GM12878 (cell line): ENCODE results near the gene SLC1A1. TPM values are rescaled to one million over a fixed set of nuclear protein-coding genes. Genes with fewer than 3 reads are reported as not detected.
A peak's percentile ranks its signal among the peaks of the same experiment; 100 is the strongest.

ENCODE experiments used
- ATAC-seq: fragments of 200-7000 bp; cut with Tn5 transposase; 3 replicates; pipeline ENCODE4 v1.9.1; 2020; ENCODE audit warnings: mild to moderate bottlenecking, moderate library complexity
- BruUV-seq: library from RNA; stranded (reverse); fragments of 400-500 nt; replicated peaks from 2 replicates; lab custom pipeline; 2021; lab: Mats Ljungman, UMichigan
- CTCF ChIA-PET: fragments of 300-600 bp; sonication (Branson Sonifier 250); formaldehyde crosslinking; extraction: SDS; loops from one replicate; lab custom pipeline; 2021; ENCODE audit warnings: inconsistent platforms; lab: Yijun Ruan, JAX
- POLR2A ChIA-PET: fragments of 350-600 bp; formaldehyde crosslinking; extraction: SDS; loops from one replicate; lab custom pipeline; 2021; ENCODE audit warnings: inconsistent platforms; lab: Charles Lee
- RAD21 ChIA-PET: fragments of 300-600 bp; sonication (Branson Sonifier 250); formaldehyde crosslinking; loops from one replicate; lab custom pipeline; 2023; ENCODE audit warnings: antibody characterized with exemption; ENCODE audit not compliant: unreplicated experiment; lab: Charles Lee
- SMC1A ChIA-PET: fragments of 300-600 bp; sonication (Branson Sonifier 250); formaldehyde crosslinking; loops from one replicate; lab custom pipeline; 2023; ENCODE audit not compliant: unreplicated experiment, uncharacterized antibody; lab: Charles Lee
- DNase-seq: peaks from one replicate; pipeline ENCODE4 v3.0.0-alpha.2; 2011; ENCODE audit warnings: low read depth, low spot score
- FAIRE-seq: peaks from 3 replicates; lab custom pipeline; 2011; peaks lifted over from hg19 to GRCh38; lab: Jason Lieb, UNC
- H2AFZ ChIP-seq: 2 replicates; pipeline ENCODE4 v1.6.0; 2011; ENCODE audit warnings: low read depth, low read length, control low read depth; ENCODE audit not compliant: control insufficient read depth
- H3K27ac ChIP-seq: 2 replicates; pipeline ENCODE4 v1.5.1; 2011; ENCODE audit warnings: control low read depth; ENCODE audit not compliant: control insufficient read depth, insufficient read depth
- H3K27me3 ChIP-seq, 2 experiments: replicated peaks in 1 of 2; 2 replicates each; pipeline versions ENCODE4 v1.6.0 to v1.6.1; 2011; ENCODE audit warnings: low read length in 1 of 2; ENCODE audit not compliant: control insufficient read depth in 2 of 2, insufficient read depth in 2 of 2
- H3K36me3 ChIP-seq, 2 experiments: 2 replicates each; pipeline ENCODE4 v1.5.1; 2011; ENCODE audit warnings: low read length in 1 of 2; ENCODE audit not compliant: control insufficient read depth in 2 of 2, insufficient read depth in 2 of 2
- H3K4me1 ChIP-seq: 2 replicates; pipeline ENCODE4 v1.6.1; 2011; ENCODE audit warnings: mild to moderate bottlenecking, low read length, moderate library complexity, mixed read lengths; ENCODE audit not compliant: control insufficient read depth, insufficient read depth
- H3K4me2 ChIP-seq: 2 replicates; pipeline ENCODE4 v1.6.0; 2011; ENCODE audit warnings: control low read depth; ENCODE audit not compliant: control insufficient read depth, insufficient read depth
- H3K4me3 ChIP-seq: fragments of 200-600 bp; sonication (generic); 2 replicates; pipeline ENCODE4 v1.5.1; 2016
- H3K79me2 ChIP-seq: 2 replicates; pipeline ENCODE4 v1.6.0; 2011; ENCODE audit warnings: low read length; ENCODE audit not compliant: control insufficient read depth, insufficient read depth
- H3K9ac ChIP-seq: 2 replicates; pipeline ENCODE4 v1.8.0; 2011; ENCODE audit warnings: low read length, control low read depth, mixed read lengths; ENCODE audit not compliant: control insufficient read depth, insufficient read depth
- H3K9me3 ChIP-seq: replicated peaks from 3 replicates; pipeline ENCODE4 v1.5.1; 2011; ENCODE audit warnings: mild to moderate bottlenecking, low read length; ENCODE audit not compliant: control insufficient read depth, insufficient read depth
- H4K20me1 ChIP-seq: 2 replicates; pipeline ENCODE4 v1.6.0; 2011; ENCODE audit not compliant: control insufficient read depth, insufficient read depth
- DPF2 ChIP-seq: fragments of 450-650 bp; IDR thresholded peaks from 2 replicates; pipeline ENCODE4 v1.6.1; 2017; ENCODE audit warnings: mild to moderate bottlenecking
- GABPA ChIP-seq: IDR thresholded peaks from 2 replicates; pipeline ENCODE4 v1.6.1; 2014; ENCODE audit warnings: antibody characterized with exemption, low read depth, mild to moderate bottlenecking, inconsistent platforms
- HCFC1 ChIP-seq: fragments of 150-350 bp; IDR thresholded peaks from 2 replicates; pipeline ENCODE4 v1.6.1; 2014; ENCODE audit warnings: low read length
- IKZF2 ChIP-seq, 2 experiments: fragments of 450-650 bp; IDR thresholded peaks; 2 replicates each; pipeline ENCODE4 v1.6.1; 2017; ENCODE audit warnings: mild to moderate bottlenecking in 2 of 2, moderate library complexity in 2 of 2
- MYC ChIP-seq: IDR thresholded peaks from 2 replicates; pipeline ENCODE4 v1.6.1; 2011; ENCODE audit warnings: mild to moderate bottlenecking, low read length, moderate library complexity, inconsistent platforms; ENCODE audit not compliant: insufficient read depth, insufficient replicate concordance, insufficient read length, severe bottlenecking
- NFIC ChIP-seq: IDR thresholded peaks from 2 replicates; pipeline ENCODE4 v1.6.1; 2012; ENCODE audit warnings: low read depth, mild to moderate bottlenecking, inconsistent platforms, low read length, moderate library complexity
- POU2F2 ChIP-seq: IDR thresholded peaks from 3 replicates; pipeline ENCODE4 v1.6.1; 2011; ENCODE audit warnings: low read depth, mild to moderate bottlenecking, low read length, borderline replicate concordance
- SMARCA5 ChIP-seq: fragments of 450-650 bp; IDR thresholded peaks from 2 replicates; pipeline ENCODE4 v1.6.1; 2017; ENCODE audit warnings: mild to moderate bottlenecking
- SUZ12 ChIP-seq: fragments of 200-600 bp; sonication (generic); IDR thresholded peaks from one replicate; pipeline ENCODE4 v1.6.1; 2018; ENCODE audit warnings: antibody characterized with exemption, mild to moderate bottlenecking; ENCODE audit not compliant: unreplicated experiment
- ZNF217 ChIP-seq: fragments of 450-650 bp; IDR thresholded peaks from 2 replicates; pipeline ENCODE4 v1.6.1; 2017; ENCODE audit warnings: antibody characterized with exemption, mild to moderate bottlenecking
- WGBS: methylation state at CpG from one replicate; pipeline ENCODE4 v1.1.6; 2016; ENCODE audit warnings: low lambda C conversion rate; ENCODE audit not compliant: insufficient replicate concordance, insufficient coverage; ENCODE audit errors: missing lambda C conversion rate; 5-methylcytosine and 5-hydroxymethylcytosine counted together
- in situ Hi-C: fragments of 300-500 bp; cut with MboI; formaldehyde crosslinking; loops from 9 replicates; pipeline ENCODE4 v1.14.3; 2018; ENCODE audit warnings: mixed read lengths
- intact Hi-C: fragments of 100-400 bp; cut with micrococcal nuclease; formaldehyde crosslinking; loops from one replicate; pipeline ENCODE4 v1.14.2; 2022; ENCODE audit not compliant: unreplicated experiment
- polyA plus RNA-seq, 11 experiments: library from polyadenylated mRNA; depleted of rRNA in 4 of 11; unstranded in 6 of 11; stranded (reverse) in 5 of 11; fragments of >200 nt; fragmentation: Nextera tagmentation in 4 of 11; fragmentation: Illumina TruSeq in 1 of 11; extraction: Ambion mirVana in 4 of 11; extraction: Trizol in 1 of 11; gene quantifications; 1 replicate in 1 of 11; 2 replicates in 10 of 11; pipeline versions ENCODE4 v1.2.1 to v1.2.3, GENCODE V29; 2011 to 2016; ENCODE audit warnings: inconsistent platforms in 2 of 11, missing spikeins in 2 of 11, low read depth in 1 of 11
- total RNA-seq, 4 experiments: library from RNA; depleted of rRNA in 3 of 4; stranded (reverse); fragments of >200 nt in 3 of 4; fragmentation: Illumina TruSeq in 1 of 4; extraction: Trizol in 1 of 4; gene quantifications; 2 replicates each; pipeline versions ENCODE4 v1.2.1 to v1.2.3, GENCODE V29; 2013 to 2021
- TF ChIP-seq, protein P1 (sequence below): IDR thresholded peaks from 2 replicates; pipeline ENCODE4 v1.6.1; 2012; ENCODE audit warnings: low read depth, low read length, improper control_type of control experiment
- TF ChIP-seq, protein P2 (sequence below): fragments of 450-650 bp; IDR thresholded peaks from 2 replicates; pipeline ENCODE4 v1.6.1; 2017; ENCODE audit warnings: mild to moderate bottlenecking, moderate library complexity
- TF ChIP-seq, protein P3 (sequence below): IDR thresholded peaks from 2 replicates; pipeline ENCODE4 v1.6.1; 2012; ENCODE audit warnings: low read length, inconsistent platforms

The SLC1A1 gene
- total and polyA plus RNA-seq, 10 of the 15 experiments (the other 5 are each of a cell fraction or from before 2014, with no cell fraction given): 4.2 to 24.9 (median 18.3) TPM

DNA sequence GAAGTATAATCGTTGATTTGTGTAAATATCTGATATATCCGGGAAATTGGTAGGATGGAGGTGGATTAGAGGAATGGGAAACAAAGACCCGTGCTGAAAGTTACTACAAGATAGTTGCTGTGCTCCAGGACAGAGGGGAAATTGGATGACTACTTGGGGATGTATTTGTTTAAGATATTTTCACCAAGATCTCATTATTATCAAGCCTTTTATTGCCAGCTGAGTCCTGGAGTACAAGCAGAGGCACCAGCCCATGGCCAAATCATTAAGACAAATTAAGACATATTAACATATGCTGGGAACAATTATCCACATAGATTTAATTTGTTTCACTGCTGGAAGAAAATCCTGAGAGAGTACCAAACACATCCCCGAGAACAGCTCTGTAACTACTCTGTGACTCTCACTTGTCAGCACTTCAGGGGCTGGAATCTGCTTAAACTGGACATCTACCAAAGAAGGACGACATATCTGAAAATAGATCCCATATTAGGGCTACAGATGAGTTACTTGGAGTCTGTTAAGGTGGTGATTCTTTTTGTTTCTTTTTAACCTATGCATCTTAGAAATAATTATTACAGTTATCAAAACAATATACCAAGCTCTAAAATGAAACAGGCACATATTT, 68.2 kb downstream of the SLC1A1 start (continued):
- TF ChIP-seq HCFC1 (no peak), ZNF217 (no peak), IKZF2 (IDR thresholded peaks at IDR 0.05) (no peak)
- TF ChIP-seq, protein P1, sequence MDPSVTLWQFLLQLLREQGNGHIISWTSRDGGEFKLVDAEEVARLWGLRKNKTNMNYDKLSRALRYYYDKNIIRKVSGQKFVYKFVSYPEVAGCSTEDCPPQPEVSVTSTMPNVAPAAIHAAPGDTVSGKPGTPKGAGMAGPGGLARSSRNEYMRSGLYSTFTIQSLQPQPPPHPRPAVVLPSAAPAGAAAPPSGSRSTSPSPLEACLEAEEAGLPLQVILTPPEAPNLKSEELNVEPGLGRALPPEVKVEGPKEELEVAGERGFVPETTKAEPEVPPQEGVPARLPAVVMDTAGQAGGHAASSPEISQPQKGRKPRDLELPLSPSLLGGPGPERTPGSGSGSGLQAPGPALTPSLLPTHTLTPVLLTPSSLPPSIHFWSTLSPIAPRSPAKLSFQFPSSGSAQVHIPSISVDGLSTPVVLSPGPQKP: no peak

DNA sequence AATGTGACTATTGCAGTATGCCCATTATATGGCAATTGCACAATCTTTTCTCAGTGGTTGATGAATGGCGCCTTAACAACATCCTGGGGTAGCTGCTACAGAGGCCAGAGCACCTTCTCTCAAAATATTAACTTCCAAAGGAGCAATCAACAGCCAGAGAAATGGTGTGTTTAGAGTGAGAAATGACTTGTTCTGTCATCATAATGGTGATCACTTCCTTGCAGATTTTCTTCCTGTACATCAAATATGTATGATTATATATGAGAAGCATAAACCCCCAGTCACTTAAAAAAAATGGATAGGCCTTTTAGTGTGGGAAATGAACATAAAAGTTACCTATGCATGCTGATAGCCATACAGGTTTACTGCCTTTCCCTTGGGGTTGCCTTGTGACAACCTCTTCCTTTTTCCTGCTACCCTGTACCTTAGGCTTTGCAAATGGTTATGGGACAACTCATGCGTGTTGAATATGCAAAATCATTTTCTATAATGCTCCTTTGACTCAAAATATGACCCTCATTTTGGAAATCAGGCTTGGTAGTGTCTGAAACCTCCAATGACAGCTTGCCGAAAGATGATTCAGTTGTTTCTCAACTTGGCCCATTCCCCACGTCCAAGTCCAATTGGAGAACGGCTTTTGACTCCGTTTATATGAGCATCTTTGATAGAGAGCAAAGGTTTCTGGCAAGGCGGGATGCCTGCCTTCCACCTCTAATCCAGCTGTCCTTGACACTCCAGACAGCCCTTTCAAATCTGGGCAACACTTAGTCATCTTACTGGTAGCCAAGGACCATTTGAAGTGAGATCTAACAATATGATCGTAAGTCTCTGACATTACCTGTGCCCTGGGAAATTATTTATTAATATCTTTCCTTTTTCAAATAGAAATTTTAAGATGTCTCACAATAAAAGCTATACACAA, 69.3 kb downstream of the SLC1A1 start:
- peaks cover 15% of the 10 kb centered on the region for H3K4me1 ChIP-seq
- in situ Hi-C loops: no loop called here
- DNase-seq: peak; percentile 69
- intact Hi-C loops: loop anchor here (2.0 kb wide), 1 partner anchor 67 kb away; no protein-coding TSS in a partner anchor
- peak overlapping the region; percentile 62 for H2AFZ ChIP-seq
- peak overlapping the region; percentile 61 for H3K4me2 ChIP-seq
- peak; percentile 93 for FAIRE-seq
- ChIA-PET SMC1A (interaction anchor here (0.9 to 3.6 kb wide), 5 partner anchors 8 to 137 kb away, joined by 3 to 21 read pairs (median 5); no protein-coding TSS in a partner anchor), RAD21 (interaction anchor here (1.2 kb wide), 1 partner anchor 67 kb away, joined by 4 read pairs; no protein-coding TSS in a partner anchor), POLR2A (interaction anchor here (0.6 kb wide), 1 partner anchor 186 kb away, joined by 4 read pairs; no protein-coding TSS in a partner anchor), CTCF (interaction anchor here (1.0 to 2.5 kb wide), 6 partner anchors 10 to 189 kb away, joined by 3 to 9 read pairs (median 3); no protein-coding TSS in a partner anchor)
- H3K4me3 ChIP-seq: no peak overlapping the region
- WGBS: 11% methylated on average over 8 of the region's 8 CpGs
- H4K20me1 ChIP-seq: no peaks in the 10 kb centered on the region
- H3K9me3 ChIP-seq: no peaks in the 10 kb centered on the region
- no peaks in the 10 kb centered on the region for H3K27me3 ChIP-seq
- peak overlapping the region; percentile 81 for H3K27ac ChIP-seq
- BruUV-seq: no TSS peak
- H3K79me2 ChIP-seq: no peaks in the 10 kb centered on the region
- H3K36me3 ChIP-seq: peaks cover 0 to 2% of the 10 kb centered on the region in 2 experiments; a peak in 2 of 4 replicates
- peak; percentile 93 for ATAC-seq
- no peak overlapping the region for H3K9ac ChIP-seq
- TF ChIP-seq DPF2 (0 out of 2 replicates have a peak, but pooled peaks have one; percentile 12), NFIC (peak; percentile 79), SUZ12 (no peak), POU2F2 (peak; percentile 95), SMARCA5 (no peak), MYC (no peak), GABPA (0 out of 2 replicates have a peak, but pooled peaks have one; percentile 14)
- TF ChIP-seq, protein P2, sequence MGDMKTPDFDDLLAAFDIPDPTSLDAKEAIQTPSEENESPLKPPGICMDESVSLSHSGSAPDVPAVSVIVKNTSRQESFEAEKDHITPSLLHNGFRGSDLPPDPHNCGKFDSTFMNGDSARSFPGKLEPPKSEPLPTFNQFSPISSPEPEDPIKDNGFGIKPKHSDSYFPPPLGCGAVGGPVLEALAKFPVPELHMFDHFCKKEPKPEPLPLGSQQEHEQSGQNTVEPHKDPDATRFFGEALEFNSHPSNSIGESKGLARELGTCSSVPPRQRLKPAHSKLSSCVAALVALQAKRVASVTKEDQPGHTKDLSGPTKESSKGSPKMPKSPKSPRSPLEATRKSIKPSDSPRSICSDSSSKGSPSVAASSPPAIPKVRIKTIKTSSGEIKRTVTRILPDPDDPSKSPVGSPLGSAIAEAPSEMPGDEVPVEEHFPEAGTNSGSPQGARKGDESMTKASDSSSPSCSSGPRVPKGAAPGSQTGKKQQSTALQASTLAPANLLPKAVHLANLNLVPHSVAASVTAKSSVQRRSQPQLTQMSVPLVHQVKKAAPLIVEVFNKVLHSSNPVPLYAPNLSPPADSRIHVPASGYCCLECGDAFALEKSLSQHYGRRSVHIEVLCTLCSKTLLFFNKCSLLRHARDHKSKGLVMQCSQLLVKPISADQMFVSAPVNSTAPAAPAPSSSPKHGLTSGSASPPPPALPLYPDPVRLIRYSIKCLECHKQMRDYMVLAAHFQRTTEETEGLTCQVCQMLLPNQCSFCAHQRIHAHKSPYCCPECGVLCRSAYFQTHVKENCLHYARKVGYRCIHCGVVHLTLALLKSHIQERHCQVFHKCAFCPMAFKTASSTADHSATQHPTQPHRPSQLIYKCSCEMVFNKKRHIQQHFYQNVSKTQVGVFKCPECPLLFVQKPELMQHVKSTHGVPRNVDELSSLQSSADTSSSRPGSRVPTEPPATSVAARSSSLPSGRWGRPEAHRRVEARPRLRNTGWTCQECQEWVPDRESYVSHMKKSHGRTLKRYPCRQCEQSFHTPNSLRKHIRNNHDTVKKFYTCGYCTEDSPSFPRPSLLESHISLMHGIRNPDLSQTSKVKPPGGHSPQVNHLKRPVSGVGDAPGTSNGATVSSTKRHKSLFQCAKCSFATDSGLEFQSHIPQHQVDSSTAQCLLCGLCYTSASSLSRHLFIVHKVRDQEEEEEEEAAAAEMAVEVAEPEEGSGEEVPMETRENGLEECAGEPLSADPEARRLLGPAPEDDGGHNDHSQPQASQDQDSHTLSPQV: no peak
- TF ChIP-seq, protein P3, sequence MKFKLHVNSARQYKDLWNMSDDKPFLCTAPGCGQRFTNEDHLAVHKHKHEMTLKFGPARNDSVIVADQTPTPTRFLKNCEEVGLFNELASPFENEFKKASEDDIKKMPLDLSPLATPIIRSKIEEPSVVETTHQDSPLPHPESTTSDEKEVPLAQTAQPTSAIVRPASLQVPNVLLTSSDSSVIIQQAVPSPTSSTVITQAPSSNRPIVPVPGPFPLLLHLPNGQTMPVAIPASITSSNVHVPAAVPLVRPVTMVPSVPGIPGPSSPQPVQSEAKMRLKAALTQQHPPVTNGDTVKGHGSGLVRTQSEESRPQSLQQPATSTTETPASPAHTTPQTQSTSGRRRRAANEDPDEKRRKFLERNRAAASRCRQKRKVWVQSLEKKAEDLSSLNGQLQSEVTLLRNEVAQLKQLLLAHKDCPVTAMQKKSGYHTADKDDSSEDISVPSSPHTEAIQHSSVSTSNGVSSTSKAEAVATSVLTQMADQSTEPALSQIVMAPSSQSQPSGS: peak; percentile 57; the same call in 1 of the 2 replicates
